HepG2 (cell line): ENCODE data around the gene MOG. TPM values are rescaled to one million over a fixed set of nuclear protein-coding genes. Genes with fewer than 3 reads are reported as not detected.

Experiments used
- ATAC-seq: fragments of 200-7000 bp; cut with Tn5 transposase; 3 replicates; pipeline ENCODE4 v1.9.1; 2020; ENCODE audit warnings: mild to moderate bottlenecking, moderate library complexity
- BruUV-seq: library from RNA; stranded (reverse); fragments of 400-500 nt; replicated peaks from 2 replicates; lab custom pipeline; 2021; lab: Mats Ljungman, UMichigan
- CTCF ChIA-PET: fragments of 300-600 bp; formaldehyde crosslinking; extraction: SDS; loops from one replicate; lab custom pipeline; 2021; ENCODE audit warnings: low total read pairs, inconsistent platforms, low intra/inter-chr PET ratio; lab: Yijun Ruan, JAX
- POLR2A ChIA-PET: fragments of 350-600 bp; sonication (Branson Sonifier 250); formaldehyde crosslinking; loops from one replicate; lab custom pipeline; 2020; ENCODE audit warnings: antibody characterized with exemption, inconsistent platforms; lab: Yijun Ruan, JAX
- DNase-seq: peaks from one replicate; pipeline ENCODE4 v3.0.0-alpha.2; 2015; ENCODE audit warnings: low spot score
- FAIRE-seq: peaks from 3 replicates; lab custom pipeline; 2011; peaks lifted over from hg19 to GRCh38; lab: Jason Lieb, UNC
- H2AFZ ChIP-seq: one replicate; pipeline ENCODE4 v1.6.1; 2011; ENCODE audit warnings: low read length, inconsistent platforms
- H3K27ac ChIP-seq: fragments of 300-600 bp; 3 replicates; pipeline ENCODE4 v1.8.0; 2011; ENCODE audit warnings: mixed run types, mild to moderate bottlenecking, mixed read lengths, low read length, inconsistent platforms; ENCODE audit not compliant: insufficient read depth; ENCODE audit errors: extremely low read length
- H3K27me3 ChIP-seq, 2 experiments: fragments of 200-600 bp in 1 of 2; 2 replicates in 1 of 2; 3 replicates in 1 of 2; pipeline versions ENCODE4 v1.6.0 to v1.8.0; 2011; ENCODE audit warnings: low read length in 2 of 2, mild to moderate bottlenecking in 2 of 2, moderate library complexity in 2 of 2, inconsistent platforms in 1 of 2; ENCODE audit not compliant: insufficient read depth in 2 of 2, control insufficient read depth in 1 of 2
- H3K36me3 ChIP-seq, 2 experiments: fragments of 200-600 bp in 1 of 2; replicated peaks in 1 of 2; 2 replicates in 1 of 2; 3 replicates in 1 of 2; pipeline versions ENCODE4 v1.5.1 to v1.8.0; 2011; ENCODE audit warnings: low read length in 2 of 2, inconsistent platforms in 1 of 2; ENCODE audit not compliant: insufficient read depth in 2 of 2, control insufficient read depth in 1 of 2
- H3K4me1 ChIP-seq: 2 replicates; pipeline ENCODE4 v1.5.1; 2012; ENCODE audit warnings: low read length, inconsistent platforms; ENCODE audit not compliant: insufficient read depth
- H3K4me2 ChIP-seq: 2 replicates; pipeline ENCODE4 v1.6.0; 2011; ENCODE audit warnings: low read depth, low read length, inconsistent platforms
- H3K4me3 ChIP-seq, 3 experiments: fragments of 200-600 bp in 1 of 3; sonication (generic), shearing (Covaris generic) in 1 of 3; replicated peaks in 1 of 3; 2 replicates each; pipeline ENCODE4 v1.5.1; 2011 to 2016; ENCODE audit warnings: low read length in 3 of 3, inconsistent platforms in 2 of 3, low read depth in 2 of 3, mild to moderate bottlenecking in 2 of 3, control low read depth in 1 of 3, mixed read lengths in 1 of 3; ENCODE audit not compliant: insufficient read depth in 1 of 3
- H3K79me2 ChIP-seq: one replicate; pipeline ENCODE4 v1.6.1; 2011; ENCODE audit warnings: low read length, inconsistent platforms; ENCODE audit not compliant: insufficient read depth
- H3K9ac ChIP-seq: 2 replicates; pipeline ENCODE4 v1.6.0; 2011; ENCODE audit warnings: mild to moderate bottlenecking, low read depth, low read length, inconsistent platforms; ENCODE audit not compliant: insufficient read depth
- H3K9me3 ChIP-seq: 2 replicates; pipeline ENCODE4 v1.5.1; 2012; ENCODE audit warnings: mild to moderate bottlenecking, low read length
- H4K20me1 ChIP-seq: 2 replicates; pipeline ENCODE4 v1.6.0; 2011; ENCODE audit warnings: inconsistent platforms, mild to moderate bottlenecking, low read length, moderate library complexity; ENCODE audit not compliant: insufficient read depth
- ARID3A ChIP-seq: IDR thresholded peaks from 2 replicates; pipeline ENCODE4 v1.6.1; 2012; ENCODE audit warnings: low read depth, low read length, improper control_type of control experiment
- CREB1 ChIP-seq, 2 experiments: fragments of 450-650 bp in 1 of 2; IDR thresholded peaks; 2 replicates each; pipeline ENCODE4 v1.6.1; 2016 to 2017; ENCODE audit warnings: control low read depth in 1 of 2, mild to moderate bottlenecking in 1 of 2, missing compliant biosample characterization in 1 of 2, missing genetic modification characterization in 1 of 2
- CTCF ChIP-seq: sonication (generic); formaldehyde crosslinking; IDR thresholded peaks from 2 replicates; pipeline ENCODE4 v1.5.0; 2020; ENCODE audit warnings: mild to moderate bottlenecking, missing genetic modification reagents, moderate library complexity
- E2F2 ChIP-seq: sonication (generic); formaldehyde crosslinking; IDR thresholded peaks from 2 replicates; pipeline ENCODE4 v1.4.0; 2020; ENCODE audit warnings: missing genetic modification reagents, borderline replicate concordance
- FOXA1 ChIP-seq, 2 experiments: fragments of 450-650 bp in 1 of 2; sonication (generic) in 1 of 2; formaldehyde crosslinking in 1 of 2; IDR thresholded peaks; 2 replicates each; pipeline versions ENCODE4 v1.4.0 to v1.6.1; 2016 to 2020; ENCODE audit warnings: missing genetic modification reagents in 1 of 2
- GFI1 ChIP-seq: sonication (generic); formaldehyde crosslinking; IDR thresholded peaks from 2 replicates; pipeline ENCODE4 v1.5.0; 2020; ENCODE audit warnings: missing genetic modification reagents, mild to moderate bottlenecking, borderline replicate concordance
- MIXL1 ChIP-seq: IDR thresholded peaks from 2 replicates; pipeline ENCODE4 v1.6.1; 2016
- MXD4 ChIP-seq: IDR thresholded peaks from 2 replicates; pipeline ENCODE4 v1.6.1; 2016; ENCODE audit warnings: mild to moderate bottlenecking, missing biosample characterization, missing genetic modification reagents
- NBN ChIP-seq: fragments of 450-650 bp; conservative IDR thresholded peaks from 2 replicates; pipeline ENCODE4 v1.6.1; 2017
- RBM39 ChIP-seq: fragments of 200-400 bp; formaldehyde crosslinking; IDR thresholded peaks from one replicate; pipeline ENCODE4 v1.6.1; 2018; ENCODE audit warnings: antibody characterized with exemption, mild to moderate bottlenecking, low read depth, low read length; ENCODE audit not compliant: poor library complexity, severe bottlenecking
- RFXANK ChIP-seq: IDR thresholded peaks from 2 replicates; pipeline ENCODE4 v1.6.1; 2016
- SOX5 ChIP-seq: IDR thresholded peaks from 2 replicates; pipeline ENCODE4 v1.6.1; 2016; ENCODE audit warnings: borderline replicate concordance
- SP2 ChIP-seq: sonication (generic); formaldehyde crosslinking; IDR thresholded peaks from 2 replicates; pipeline ENCODE4 v1.5.1; 2020; ENCODE audit warnings: mild to moderate bottlenecking, missing genetic modification reagents
- SYNCRIP ChIP-seq: fragments of 200-400 bp; formaldehyde crosslinking; IDR thresholded peaks from 2 replicates; pipeline ENCODE4 v1.6.1; 2018; ENCODE audit warnings: mild to moderate bottlenecking, low read depth, low read length; ENCODE audit not compliant: insufficient read depth
- THAP11 ChIP-seq: IDR thresholded peaks from 2 replicates; pipeline ENCODE4 v1.6.1; 2016; ENCODE audit warnings: missing biosample characterization, missing genetic modification reagents
- ZNF333 ChIP-seq: sonication (generic); formaldehyde crosslinking; IDR thresholded peaks from 2 replicates; pipeline ENCODE4 v1.4.0; 2020; ENCODE audit warnings: mild to moderate bottlenecking, missing genetic modification reagents, borderline replicate concordance
- ZNF513 ChIP-seq: sonication (generic); formaldehyde crosslinking; conservative IDR thresholded peaks from 2 replicates; pipeline ENCODE4 v1.5.0; 2020; ENCODE audit warnings: missing genetic modification reagents
- ZNF709 ChIP-seq: sonication (generic); formaldehyde crosslinking; IDR thresholded peaks from 2 replicates; pipeline ENCODE4 v1.5.0; 2020; ENCODE audit warnings: mild to moderate bottlenecking, missing genetic modification reagents
- WGBS: methylation state at CpG from one replicate; pipeline ENCODE4 v1.1.6; 2017; ENCODE audit warnings: low lambda C conversion rate; 5-methylcytosine and 5-hydroxymethylcytosine counted together
- in situ Hi-C: cut with HindIII; loops from 2 replicates; pipeline ENCODE4 v1.10.0; 2017; ENCODE audit warnings: low pct_unique_long_range_greater_than_20kb; ENCODE audit not compliant: extremely low pct_ligation_motif_present
- intact Hi-C: fragments of 100-400 bp; cut with micrococcal nuclease; formaldehyde crosslinking; loops from one replicate; pipeline ENCODE4 v1.10.0; 2022; ENCODE audit not compliant: unreplicated experiment
- polyA plus RNA-seq, 8 experiments: library from polyadenylated mRNA; depleted of rRNA in 3 of 8; stranded (reverse) in 7 of 8; unstranded in 1 of 8; fragments of >200 nt; fragmentation: Illumina TruSeq in 4 of 8; extraction: Trizol in 4 of 8; gene quantifications; 2 replicates each; pipeline versions ENCODE4 v1.2.1 to v1.2.3, GENCODE V29; 2011 to 2016; ENCODE audit warnings: low read depth in 4 of 8, missing spikeins in 1 of 8, mixed read lengths in 1 of 8; ENCODE audit not compliant: insufficient read depth in 1 of 8
- total RNA-seq, 5 experiments: library from RNA; depleted of rRNA; stranded (reverse); fragments of >200 nt; fragmentation: Illumina TruSeq; extraction: Trizol; gene quantifications; 2 replicates each; pipeline ENCODE4 v1.2.3, GENCODE V29; 2016; ENCODE audit warnings: low read depth in 1 of 5

Gene MOG
- total and polyA plus RNA-seq, 2 of the 13 experiments (the other 11 are each of a cell fraction or from before 2014, with no cell fraction given), result not detected

GRCh38 chr6:29651413-29652197 is 5.3 kb upstream of the MOG start:
- Histone ChIP-seq H3K9ac (no peak overlapping the region), H3K36me3 (no peaks in the 10 kb centered on the region), H3K9me3 (no peaks in the 10 kb centered on the region), H3K27me3 (peaks cover 0 to 6% of the 10 kb centered on the region in 2 experiments; a peak in 1 of 5 replicates), H3K4me1 (peaks cover 6% of the 10 kb centered on the region; the same call in 1 of the 2 replicates), H4K20me1 (no peaks in the 10 kb centered on the region), H3K79me2 (no peaks in the 10 kb centered on the region), H2AFZ (no peak overlapping the region), H3K4me3 (no peak overlapping the region), H3K4me2 (no peak overlapping the region), H3K27ac (no peak overlapping the region)
- FAIRE-seq (peak; percentile 64), DNase-seq (peak; percentile 56), ATAC-seq (peak; percentile 65)
- 33% methylated on average over 8 of the region's 8 CpGs for WGBS
- no TSS peak for BruUV-seq
- CTCF ChIA-PET, result no interaction called here
- POLR2A ChIA-PET, result no interaction called here
- intact Hi-C loops, result loop anchor here (2.0 to 5.0 kb wide), 3 partner anchors 36 to 186 kb away; no protein-coding TSS in a partner anchor
- in situ Hi-C loops, result no loop called here
- peak; percentile 19; the same call in 1 of the 2 replicates for TF ChIP-seq THAP11 (CRISPR knock-in tag)
- no peak for TF ChIP-seq NBN
- no peak for TF ChIP-seq E2F2 (CRISPR knock-in tag)
- TF ChIP-seq MXD4 (CRISPR knock-in tag), result no peak
- TF ChIP-seq SP2 (CRISPR knock-in tag), result no peak
- no peak for TF ChIP-seq SOX5 (CRISPR knock-in tag)
- TF ChIP-seq ZNF513, result no peak
- TF ChIP-seq FOXA1 (IDR thresholded peaks at IDR 0.05), result no peak
- TF ChIP-seq FOXA1 (CRISPR knock-in tag; IDR thresholded peaks at IDR 0.05), result peak; percentile 64; the same call in 1 of the 2 replicates
- TF ChIP-seq SYNCRIP, result no peak
- peak; percentile 63; the same call in 1 of the 2 replicates for TF ChIP-seq MIXL1 (CRISPR knock-in tag)
- TF ChIP-seq GFI1, result peak; percentile 74
- no peak for TF ChIP-seq CREB1 (IDR thresholded peaks at IDR 0.05)
- TF ChIP-seq CREB1 (CRISPR knock-in tag; IDR thresholded peaks at IDR 0.05), result peak; percentile 45; the same call in 1 of the 2 replicates
- TF ChIP-seq ZNF709 (CRISPR knock-in tag), result no peak
- peak; percentile 65 for TF ChIP-seq CTCF
- no peak for TF ChIP-seq RBM39
- TF ChIP-seq RFXANK, result peak; percentile 96
- no peak for TF ChIP-seq ZNF333
- TF ChIP-seq ARID3A, result peak; percentile 67; the same call in 1 of the 2 replicates
